Measurements from ENCODE around the gene MYH1.

DNA sequence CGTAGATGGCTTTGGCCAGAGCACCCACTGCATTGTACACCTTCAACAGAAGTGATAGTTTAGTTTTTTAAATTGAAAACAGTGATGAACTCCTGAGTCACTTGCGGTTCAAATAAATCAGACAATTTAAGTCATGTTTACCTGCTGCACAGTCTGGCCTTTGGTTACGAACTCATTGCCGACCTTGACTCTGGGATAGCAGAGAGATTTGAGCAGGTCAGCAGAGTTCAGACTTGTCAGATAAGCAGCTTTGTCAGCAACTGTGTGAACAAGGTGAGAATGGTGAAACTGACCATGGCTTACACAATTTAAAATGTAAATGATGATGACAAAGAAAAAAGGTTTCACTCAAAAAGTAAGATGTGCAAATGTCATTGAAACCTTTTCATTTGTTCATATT, 58.3 kb downstream of the MYH1 start:
- TF ChIP-seq, protein P1, sequence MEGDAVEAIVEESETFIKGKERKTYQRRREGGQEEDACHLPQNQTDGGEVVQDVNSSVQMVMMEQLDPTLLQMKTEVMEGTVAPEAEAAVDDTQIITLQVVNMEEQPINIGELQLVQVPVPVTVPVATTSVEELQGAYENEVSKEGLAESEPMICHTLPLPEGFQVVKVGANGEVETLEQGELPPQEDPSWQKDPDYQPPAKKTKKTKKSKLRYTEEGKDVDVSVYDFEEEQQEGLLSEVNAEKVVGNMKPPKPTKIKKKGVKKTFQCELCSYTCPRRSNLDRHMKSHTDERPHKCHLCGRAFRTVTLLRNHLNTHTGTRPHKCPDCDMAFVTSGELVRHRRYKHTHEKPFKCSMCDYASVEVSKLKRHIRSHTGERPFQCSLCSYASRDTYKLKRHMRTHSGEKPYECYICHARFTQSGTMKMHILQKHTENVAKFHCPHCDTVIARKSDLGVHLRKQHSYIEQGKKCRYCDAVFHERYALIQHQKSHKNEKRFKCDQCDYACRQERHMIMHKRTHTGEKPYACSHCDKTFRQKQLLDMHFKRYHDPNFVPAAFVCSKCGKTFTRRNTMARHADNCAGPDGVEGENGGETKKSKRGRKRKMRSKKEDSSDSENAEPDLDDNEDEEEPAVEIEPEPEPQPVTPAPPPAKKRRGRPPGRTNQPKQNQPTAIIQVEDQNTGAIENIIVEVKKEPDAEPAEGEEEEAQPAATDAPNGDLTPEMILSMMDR (IDR thresholded peaks at IDR 0.05; ENCODE audit: extremely low read depth in 1 of 2, insufficient read depth in 1 of 2, low read depth in 1 of 2, low read length in 2 of 2), result no peak
- TF ChIP-seq POLR2A (IDR thresholded peaks at IDR 0.05; ENCODE audit: low read depth, low read length) (no peak), GATA2 (IDR thresholded peaks at IDR 0.05; ENCODE audit: insufficient read depth, insufficient read length, low read depth, low read length) (no peak), EZH2 (IDR thresholded peaks at IDR 0.05; ENCODE audit: borderline replicate concordance, low read depth, low read length, severe bottlenecking) (no peak), JUN (IDR thresholded peaks at IDR 0.05; ENCODE audit: borderline replicate concordance, insufficient read depth, insufficient read length, low read depth) (no peak), POLR2AphosphoS5 (IDR thresholded peaks at IDR 0.05; ENCODE audit: insufficient read depth, low read depth, low read length) (no peak), MYC (IDR thresholded peaks at IDR 0.05; ENCODE audit: low read depth, low read length) (no peak)
